GM21360 (cell line): ENCODE measurements around the gene TSPAN32.
"Not testable (repeated sequence)": the region's sequence is repeated elsewhere in the genome, so short reads cannot be mapped to it uniquely, and the experiment has no call there.

Experiments used
- ATAC-seq: cut with Tn5 transposase; IDR thresholded peaks from one replicate; pipeline ENCODE4 v1.9.1; 2021; ENCODE audit warnings: mild to moderate bottlenecking, moderate library complexity; ENCODE audit not compliant: unreplicated experiment

TSPAN32 gene

GRCh38 chr11:2332569-2332968 lies 30.8 kb downstream of the TSPAN32 start:
- not testable (repeated sequence) for ATAC-seq

GRCh38 chr11:2333486-2334205 lies 31.8 kb downstream of the TSPAN32 start:
- ATAC-seq = not testable (repeated sequence)

- ATAC-seq = not testable (repeated sequence)
Measured at GRCh38 chr11:2335286-2335685, 33.5 kb downstream of the TSPAN32 start.

GRCh38 chr11:2338760-2339159 lies 36.9 kb downstream of the TSPAN32 start:
- not testable (repeated sequence) for ATAC-seq

GRCh38 chr11:2342557-2342956 lies 40.7 kb downstream of the TSPAN32 start:
- ATAC-seq = no peak

GRCh38 chr11:2342981-2343380 lies 41.2 kb downstream of the TSPAN32 start:
- no peak for ATAC-seq

GRCh38 chr11:2343502-2343901 lies 41.7 kb downstream of the TSPAN32 start:
- no peak for ATAC-seq

- ATAC-seq = no peak
Measured at GRCh38 chr11:2345050-2345449, 43.2 kb downstream of the TSPAN32 start.

- ATAC-seq = no peak
Measured at GRCh38 chr11:2346014-2346413, 44.2 kb downstream of the TSPAN32 start.

GRCh38 chr11:2346586-2347307 lies 44.9 kb downstream of the TSPAN32 start:
- ATAC-seq = no peak

- no peak for ATAC-seq
Measured at GRCh38 chr11:2347308-2347830, 45.6 kb downstream of the TSPAN32 start.

- ATAC-seq = no peak
Measured at GRCh38 chr11:2348986-2349385, 47.2 kb downstream of the TSPAN32 start.

GRCh38 chr11:2351701-2352100 lies 49.9 kb downstream of the TSPAN32 start:
- ATAC-seq = no peak

GRCh38 chr11:2352420-2352819 lies 50.6 kb downstream of the TSPAN32 start:
- no peak for ATAC-seq

- ATAC-seq = no peak
Measured at GRCh38 chr11:2355000-2355644, 53.3 kb downstream of the TSPAN32 start.

- ATAC-seq = no peak
Measured at GRCh38 chr11:2357246-2357645, 55.4 kb downstream of the TSPAN32 start.

GRCh38 chr11:2357651-2358050 lies 55.8 kb downstream of the TSPAN32 start:
- not testable (repeated sequence) for ATAC-seq

- no peak for ATAC-seq
Measured at GRCh38 chr11:2358754-2359442, 57.1 kb downstream of the TSPAN32 start.

GRCh38 chr11:2359557-2359956 lies 57.7 kb downstream of the TSPAN32 start:
- no peak for ATAC-seq

- no peak for ATAC-seq
Measured at GRCh38 chr11:2360081-2360642, 58.3 kb downstream of the TSPAN32 start.

- no peak for ATAC-seq
Measured at GRCh38 chr11:2361565-2361964, 59.8 kb downstream of the TSPAN32 start.
